AG10803 (cell line): ENCODE measurements around the gene WDR17.

Source experiments
- DNase-seq: peaks from one replicate; pipeline ENCODE4 v3.0.0; 2010; ENCODE audit warnings: low read depth
- H3K4me3 ChIP-seq: 2 replicates; pipeline ENCODE4 v1.5.1; 2011; ENCODE audit warnings: mild to moderate bottlenecking, low read length, control low read depth
- CTCF ChIP-seq: conservative IDR thresholded peaks from 2 replicates; pipeline ENCODE4 v1.5.1; 2011; ENCODE audit warnings: mild to moderate bottlenecking, low read length, control low read depth, inconsistent platforms

The WDR17 gene

GRCh38 chr4:176153124-176153523 is 87.5 kb downstream of the WDR17 start:
- no peak for TF ChIP-seq CTCF
- DNase-seq = no peak
- H3K4me3 ChIP-seq = no peak overlapping the region

- TF ChIP-seq CTCF = no peak
- DNase-seq = peak; percentile 96
- H3K4me3 ChIP-seq = no peak overlapping the region
Observed at GRCh38 chr4:176156656-176157055, 91.0 kb downstream of the WDR17 start.

GRCh38 chr4:176163041-176163440 is 97.4 kb downstream of the WDR17 start:
- no peak for TF ChIP-seq CTCF
- no peak for DNase-seq
- no peak overlapping the region for H3K4me3 ChIP-seq

- H3K4me3 ChIP-seq = no peak overlapping the region
- DNase-seq = peak; percentile 89
- no peak for TF ChIP-seq CTCF
Observed at GRCh38 chr4:176185051-176185450, 119.4 kb downstream of the WDR17 start.

GRCh38 chr4:176186067-176186466 is 120.4 kb downstream of the WDR17 start:
- no peak for DNase-seq
- H3K4me3 ChIP-seq = no peak overlapping the region
- no peak for TF ChIP-seq CTCF

GRCh38 chr4:176186671-176187395 is 121.2 kb downstream of the WDR17 start:
- DNase-seq = peak; percentile 33
- TF ChIP-seq CTCF = no peak
- no peak overlapping the region for H3K4me3 ChIP-seq

- peak; percentile 20 for DNase-seq
- TF ChIP-seq CTCF = no peak
- no peak overlapping the region for H3K4me3 ChIP-seq
Observed at GRCh38 chr4:176187624-176188023, 122.0 kb downstream of the WDR17 start.
